ENCODE measurements around the gene OR52A1. TPM values are rescaled to one million over a fixed set of nuclear protein-coding genes. Genes with fewer than 3 reads are reported as not detected.

The OR52A1 gene
- total and polyA plus RNA-seq, 9 of the 15 experiments (the other 6 are each of a cell fraction or from before 2014, with no cell fraction given): under 0.01 to 0.33 (median 0.13) TPM; not detected in 3

DNA sequence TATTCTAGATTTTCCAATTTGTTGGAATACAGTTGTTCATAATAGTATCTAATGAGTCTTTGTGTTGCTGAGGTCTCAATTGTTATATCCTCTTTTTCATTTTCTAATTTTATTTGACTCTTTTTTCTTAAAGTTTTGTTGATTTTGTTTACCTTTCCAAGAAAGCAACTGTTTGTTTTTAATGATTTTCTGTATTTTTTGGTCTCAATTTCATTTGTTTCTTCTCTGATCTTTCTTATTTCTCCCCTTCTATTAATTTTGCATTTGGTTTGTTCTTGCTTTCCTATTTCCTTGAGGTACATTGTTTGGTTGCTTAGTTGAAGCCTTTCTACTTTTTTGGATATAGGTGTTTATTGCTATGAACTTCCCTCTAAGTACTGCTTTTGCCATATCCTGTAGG, 5.2 kb upstream of the OR52A1 start (continued):
- TF ChIP-seq, protein P1, sequence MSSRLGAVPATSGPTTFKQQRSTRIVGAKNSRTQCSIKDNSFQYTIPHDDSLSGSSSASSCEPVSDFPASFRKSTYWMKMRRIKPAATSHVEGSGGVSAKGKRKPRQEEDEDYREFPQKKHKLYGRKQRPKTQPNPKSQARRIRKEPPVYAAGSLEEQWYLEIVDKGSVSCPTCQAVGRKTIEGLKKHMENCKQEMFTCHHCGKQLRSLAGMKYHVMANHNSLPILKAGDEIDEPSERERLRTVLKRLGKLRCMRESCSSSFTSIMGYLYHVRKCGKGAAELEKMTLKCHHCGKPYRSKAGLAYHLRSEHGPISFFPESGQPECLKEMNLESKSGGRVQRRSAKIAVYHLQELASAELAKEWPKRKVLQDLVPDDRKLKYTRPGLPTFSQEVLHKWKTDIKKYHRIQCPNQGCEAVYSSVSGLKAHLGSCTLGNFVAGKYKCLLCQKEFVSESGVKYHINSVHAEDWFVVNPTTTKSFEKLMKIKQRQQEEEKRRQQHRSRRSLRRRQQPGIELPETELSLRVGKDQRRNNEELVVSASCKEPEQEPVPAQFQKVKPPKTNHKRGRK (tag; IDR thresholded peaks at IDR 0.05): peak; percentile 70; the same call in 1 of the 2 replicates
- TF ChIP-seq ARHGAP35 (IDR thresholded peaks at IDR 0.05; ENCODE audit: partially characterized antibody): peak; percentile 30
- TF ChIP-seq KDM5B (IDR thresholded peaks at IDR 0.05; ENCODE audit: insufficient replicate concordance, low read depth, low read length): no peak
- TF ChIP-seq, protein P2, sequence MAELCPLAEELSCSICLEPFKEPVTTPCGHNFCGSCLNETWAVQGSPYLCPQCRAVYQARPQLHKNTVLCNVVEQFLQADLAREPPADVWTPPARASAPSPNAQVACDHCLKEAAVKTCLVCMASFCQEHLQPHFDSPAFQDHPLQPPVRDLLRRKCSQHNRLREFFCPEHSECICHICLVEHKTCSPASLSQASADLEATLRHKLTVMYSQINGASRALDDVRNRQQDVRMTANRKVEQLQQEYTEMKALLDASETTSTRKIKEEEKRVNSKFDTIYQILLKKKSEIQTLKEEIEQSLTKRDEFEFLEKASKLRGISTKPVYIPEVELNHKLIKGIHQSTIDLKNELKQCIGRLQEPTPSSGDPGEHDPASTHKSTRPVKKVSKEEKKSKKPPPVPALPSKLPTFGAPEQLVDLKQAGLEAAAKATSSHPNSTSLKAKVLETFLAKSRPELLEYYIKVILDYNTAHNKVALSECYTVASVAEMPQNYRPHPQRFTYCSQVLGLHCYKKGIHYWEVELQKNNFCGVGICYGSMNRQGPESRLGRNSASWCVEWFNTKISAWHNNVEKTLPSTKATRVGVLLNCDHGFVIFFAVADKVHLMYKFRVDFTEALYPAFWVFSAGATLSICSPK (IDR thresholded peaks at IDR 0.05; ENCODE audit: borderline replicate concordance): peak; percentile 37; the same call in 1 of the 2 replicates
- TF ChIP-seq SMAD3 (CRISPR knock-in tag; conservative IDR thresholded peaks at IDR 0.05): no peak
- 0 out of 2 replicates have a peak, but pooled peaks have one; percentile 33 for TF ChIP-seq ZNF668 (CRISPR knock-in tag; IDR thresholded peaks at IDR 0.05)
- TF ChIP-seq, protein P3, sequence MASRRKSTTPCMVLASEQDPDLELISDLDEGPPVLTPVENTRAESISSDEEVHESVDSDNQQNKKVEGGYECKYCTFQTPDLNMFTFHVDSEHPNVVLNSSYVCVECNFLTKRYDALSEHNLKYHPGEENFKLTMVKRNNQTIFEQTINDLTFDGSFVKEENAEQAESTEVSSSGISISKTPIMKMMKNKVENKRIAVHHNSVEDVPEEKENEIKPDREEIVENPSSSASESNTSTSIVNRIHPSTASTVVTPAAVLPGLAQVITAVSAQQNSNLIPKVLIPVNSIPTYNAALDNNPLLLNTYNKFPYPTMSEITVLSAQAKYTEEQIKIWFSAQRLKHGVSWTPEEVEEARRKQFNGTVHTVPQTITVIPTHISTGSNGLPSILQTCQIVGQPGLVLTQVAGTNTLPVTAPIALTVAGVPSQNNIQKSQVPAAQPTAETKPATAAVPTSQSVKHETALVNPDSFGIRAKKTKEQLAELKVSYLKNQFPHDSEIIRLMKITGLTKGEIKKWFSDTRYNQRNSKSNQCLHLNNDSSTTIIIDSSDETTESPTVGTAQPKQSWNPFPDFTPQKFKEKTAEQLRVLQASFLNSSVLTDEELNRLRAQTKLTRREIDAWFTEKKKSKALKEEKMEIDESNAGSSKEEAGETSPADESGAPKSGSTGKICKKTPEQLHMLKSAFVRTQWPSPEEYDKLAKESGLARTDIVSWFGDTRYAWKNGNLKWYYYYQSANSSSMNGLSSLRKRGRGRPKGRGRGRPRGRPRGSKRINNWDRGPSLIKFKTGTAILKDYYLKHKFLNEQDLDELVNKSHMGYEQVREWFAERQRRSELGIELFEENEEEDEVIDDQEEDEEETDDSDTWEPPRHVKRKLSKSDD (conservative IDR thresholded peaks at IDR 0.05; ENCODE audit: low read length): no peak
- TF ChIP-seq ARNT (IDR thresholded peaks at IDR 0.05): 0 out of 4 replicates have a peak, but pooled peaks of 1 of the 2 experiments have one; percentile 11
- TF ChIP-seq TAF7 (tag; IDR thresholded peaks at IDR 0.05): no peak
- TF ChIP-seq L3MBTL2 (IDR thresholded peaks at IDR 0.05): no peak
- TF ChIP-seq KDM4B (IDR thresholded peaks at IDR 0.05; ENCODE audit: borderline replicate concordance in 2 of 2, low read depth in 1 of 2): peak in 1 of 2 experiments; percentile 91; a peak in 1 of 4 replicates
- no peak for TF ChIP-seq RFX5 (IDR thresholded peaks at IDR 0.05; ENCODE audit: low read depth, low read length)
- 0 out of 2 replicates have a peak, but pooled peaks have one; percentile 49 for TF ChIP-seq NBN (IDR thresholded peaks at IDR 0.05; ENCODE audit: low read depth)
